Ovary (tissue), 9 donors: ENCODE data around the gene MSH3. TPM values are rescaled to one million over a fixed set of nuclear protein-coding genes. Genes with fewer than 3 reads are reported as not detected.

ENCODE experiments used
- DNase-seq, 5 donors: peaks; one replicate each; pipeline ENCODE4 v3.0.0-alpha.2; 2019 to 2020
- H3K27ac ChIP-seq, 2 donors: fragments of 200-600 bp; one replicate each; pipeline versions ENCODE4 v1.5.1 to v1.8.0; 2019 to 2022
- H3K27me3 ChIP-seq: fragments of 200-600 bp; one replicate; pipeline ENCODE4 v1.8.0; 2022
- H3K36me3 ChIP-seq: fragments of 200-600 bp; sonication (generic); one replicate; pipeline ENCODE4 v1.5.1; 2019
- H3K4me1 ChIP-seq: one replicate; pipeline ENCODE4 v1.8.1; 2013; ENCODE audit warnings: mild to moderate bottlenecking, moderate library complexity; ENCODE audit not compliant: insufficient read depth
- H3K4me3 ChIP-seq: fragments of 200-600 bp; sonication (generic); one replicate; pipeline ENCODE4 v1.5.1; 2017
- H3K9me3 ChIP-seq, 2 donors: fragments of 200-600 bp in 1 of 2; sonication (generic) in 1 of 2; one replicate each; pipeline versions ENCODE4 v1.5.1 to v1.8.1; 2013 to 2019; ENCODE audit warnings: mild to moderate bottlenecking in 1 of 2, moderate library complexity in 1 of 2
- CTCF ChIP-seq, 3 donors: fragments of 450-650 bp in 2 of 3; fragments of 200-600 bp in 1 of 3; IDR thresholded peaks; one replicate each; pipeline versions ENCODE4 v1.5.1 to v1.8.0; 2016 to 2022; ENCODE audit warnings: antibody characterized with exemption in 3 of 3, mild to moderate bottlenecking in 1 of 3
- EP300 ChIP-seq: sonication (generic); formaldehyde crosslinking; IDR thresholded peaks from one replicate; pipeline ENCODE4 v1.6.1; 2017; ENCODE audit warnings: antibody characterized with exemption
- POLR2A ChIP-seq: fragments of 450-650 bp; IDR thresholded peaks from one replicate; pipeline ENCODE4 v1.6.1; 2017; ENCODE audit warnings: antibody characterized with exemption, mild to moderate bottlenecking, moderate library complexity
- WGBS, 3 donors: extraction: QIAGEN DNeasy Blood & Tissue Kit in 1 of 3; methylation state at CpG; one replicate each; pipeline versions ENCODE4 v1.1.5 to v1.1.7; 2013 to 2017; 5-methylcytosine and 5-hydroxymethylcytosine counted together
- intact Hi-C, 4 donors: fragments of 100-400 bp; cut with DNase I; formaldehyde crosslinking; loops; one replicate each; pipeline versions ENCODE4 v1.11.0 to v1.15.1; 2022 to 2023
- polyA plus RNA-seq, 2 donors: library from polyadenylated mRNA; stranded (reverse); fragments of 200-250 nt in 1 of 2; fragments of 350-450 nt in 1 of 2; fragmentation: Illumina TruSeq in 1 of 2; extraction: RNeasy Lipid Tissue Mini Kit (QIAGEN cat#74804) in 1 of 2; gene quantifications; one replicate each; pipeline ENCODE4 v1.2.3, GENCODE V29; 2013 to 2014
- total RNA-seq, 7 donors: library from RNA; depleted of rRNA in 2 of 7; stranded (reverse); fragments of >200 nt in 2 of 7; fragmentation: NEBNext Ultra II Directional in 3 of 7; extraction: Animal tissue kit (Norgen Biotek cat#: 25700) in 3 of 7; gene quantifications; one replicate each; pipeline versions ENCODE4 v1.1.0 to v1.2.4, GENCODE V29; 2016 to 2023
- donor health status: DM: no; HTN: no; CAD: no; lungs with moderate emphysema.
- donor health status: DM: no; HTN: no; CAD: no.
- donor health status: Bipolar disorder and iron deficiency.
- donor health status: DM: yes; HTN: yes; CAD: no.
- donor health status: DM: no; HTN: no; CAD: no.
- donor health status: DM: yes; HTN: yes; CAD: no.

MSH3 gene
- total and polyA plus RNA-seq, 9 donors = 5.1 to 17.0 (median 13.1) TPM

- TF ChIP-seq EP300 = no peak
- no peak for TF ChIP-seq CTCF (IDR thresholded peaks at IDR 0.05)
- TF ChIP-seq POLR2A = no peak
- 80 to 94% (median 88%) methylated on average over 2 of the region's 2 CpGs for WGBS, 3 donors
- Histone ChIP-seq H3K4me1 (no peaks in the 10 kb centered on the region), H3K9me3 (no peaks in the 10 kb centered on the region), H3K27ac (no peak overlapping the region), H3K4me3 (no peak overlapping the region), H3K27me3 (no peaks in the 10 kb centered on the region), H3K36me3 (no peaks in the 10 kb centered on the region)
- intact Hi-C loops = no loop called here
- no peak for DNase-seq
Measured at GRCh38 chr5:80712919-80713318, 58.5 kb downstream of the MSH3 start.

DNA sequence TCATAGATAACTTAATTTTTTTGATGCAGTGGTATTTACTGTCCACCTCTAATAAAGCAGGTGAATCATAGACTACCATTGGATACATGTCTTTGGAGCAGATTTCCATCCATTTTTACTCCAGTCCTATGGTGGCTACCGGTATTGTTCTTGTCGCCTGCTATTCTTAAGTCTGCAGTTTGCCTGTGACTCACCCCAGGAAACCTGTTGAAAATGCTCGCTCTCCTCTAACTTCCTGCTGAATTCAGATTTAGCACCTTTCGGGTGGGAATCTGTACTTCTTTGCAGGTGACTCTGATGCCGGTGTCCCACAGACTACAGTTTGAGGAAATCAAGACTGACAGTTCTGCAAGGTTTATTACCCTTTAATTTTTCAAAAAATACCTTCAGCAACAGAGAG, 59.2 kb downstream of the MSH3 start:
- DNase-seq = no peak
- TF ChIP-seq CTCF (IDR thresholded peaks at IDR 0.05) = no peak
- no peak for TF ChIP-seq EP300
- TF ChIP-seq POLR2A = no peak
- H3K36me3 ChIP-seq = no peaks in the 10 kb centered on the region
- H3K27me3 ChIP-seq = no peaks in the 10 kb centered on the region
- H3K27ac ChIP-seq = no peak overlapping the region
- WGBS, 3 donors = 84 to 93% (median 86%) methylated on average over 5 of the region's 5 CpGs
- no peaks in the 10 kb centered on the region for H3K4me1 ChIP-seq
- no peak overlapping the region for H3K4me3 ChIP-seq
- intact Hi-C loops = no loop called here
- H3K9me3 ChIP-seq = no peaks in the 10 kb centered on the region

GRCh38 chr5:80714570-80715298, 60.3 kb downstream of the MSH3 start:
- no peak for DNase-seq
- Histone ChIP-seq H3K27me3 (no peaks in the 10 kb centered on the region), H3K4me3 (no peak overlapping the region), H3K4me1 (no peaks in the 10 kb centered on the region), H3K27ac (no peak overlapping the region), H3K36me3 (no peaks in the 10 kb centered on the region), H3K9me3 (no peaks in the 10 kb centered on the region)
- TF ChIP-seq CTCF (IDR thresholded peaks at IDR 0.05) (no peak), EP300 (no peak), POLR2A (no peak)
- WGBS, 3 donors = 81 to 89% (median 89%) methylated on average over 5 of the region's 5 CpGs
- intact Hi-C loops = no loop called here

- 88 to 94% (median 93%) methylated on average over 2 of the region's 2 CpGs for WGBS, 3 donors
- H3K27me3 ChIP-seq = no peaks in the 10 kb centered on the region
- H3K27ac ChIP-seq = no peak overlapping the region
- intact Hi-C loops = no loop called here
- DNase-seq = no peak
- no peaks in the 10 kb centered on the region for H3K4me1 ChIP-seq
- H3K9me3 ChIP-seq = no peaks in the 10 kb centered on the region
- H3K4me3 ChIP-seq = no peak overlapping the region
- no peaks in the 10 kb centered on the region for H3K36me3 ChIP-seq
- TF ChIP-seq POLR2A (no peak), EP300 (no peak), CTCF (IDR thresholded peaks at IDR 0.05) (no peak)
Measured at GRCh38 chr5:80715887-80716286, 61.4 kb downstream of the MSH3 start.
